IMR-90 (cell line): ENCODE data around the gene ZNF567. TPM values are rescaled to one million over a fixed set of nuclear protein-coding genes. Genes with fewer than 3 reads are reported as not detected.

Source experiments
- ATAC-seq: fragments of 200-7000 bp; cut with Tn5 transposase; 2 replicates; pipeline ENCODE4 v1.9.1; 2020; ENCODE audit warnings: low read depth, mild to moderate bottlenecking, moderate library complexity
- BruUV-seq: library from RNA; stranded (reverse); fragments of 400-500 nt; replicated peaks from 2 replicates; lab custom pipeline; 2021; lab: Mats Ljungman, UMichigan
- CTCF ChIA-PET: fragments of 300-600 bp; formaldehyde crosslinking; extraction: SDS; loops from one replicate; lab custom pipeline; 2021; ENCODE audit warnings: antibody characterized with exemption; lab: Yijun Ruan, JAX
- POLR2A ChIA-PET: fragments of 300-600 bp; sonication (Branson Sonifier 250); formaldehyde crosslinking; loops from one replicate; lab custom pipeline; 2022; ENCODE audit warnings: antibody characterized with exemption; ENCODE audit not compliant: unreplicated experiment; lab: Charles Lee
- DNase-seq: peaks from one replicate; pipeline ENCODE4 v3.0.0; 2013
- H2AFZ ChIP-seq: replicated peaks from 2 replicates; pipeline ENCODE3; 2013; ENCODE audit warnings: low read length, mild to moderate bottlenecking; ENCODE audit not compliant: poor library complexity
- H2AK5ac ChIP-seq: 2 replicates; pipeline ENCODE4 v1.6.1; 2013; ENCODE audit warnings: low read depth, low read length, inconsistent platforms
- H2AK9ac ChIP-seq: replicated peaks from 2 replicates; pipeline ENCODE3; 2013; ENCODE audit warnings: mild to moderate bottlenecking, low read depth, low read length, moderate library complexity; ENCODE audit not compliant: poor library complexity
- H2BK120ac ChIP-seq: 2 replicates; pipeline ENCODE4 v1.6.1; 2013; ENCODE audit warnings: low read depth, low read length, inconsistent platforms
- H2BK15ac ChIP-seq: 3 replicates; pipeline ENCODE4 v1.6.1; 2013; ENCODE audit warnings: low read depth, low read length, inconsistent platforms
- H2BK20ac ChIP-seq: 2 replicates; pipeline ENCODE4 v1.6.1; 2013; ENCODE audit warnings: low read depth, mild to moderate bottlenecking, inconsistent platforms, low read length, moderate library complexity
- H2BK5ac ChIP-seq: 2 replicates; pipeline ENCODE4 v1.6.1; 2013; ENCODE audit warnings: mild to moderate bottlenecking, low read depth, low read length, inconsistent platforms; ENCODE audit not compliant: poor library complexity, severe bottlenecking
- H3K14ac ChIP-seq: replicated peaks from 2 replicates; pipeline ENCODE4 v1.6.1; 2013; ENCODE audit warnings: low read depth, low read length, inconsistent platforms
- H3K18ac ChIP-seq: 2 replicates; pipeline ENCODE4 v1.6.1; 2013; ENCODE audit warnings: low read depth, low read length, control low read depth
- H3K23ac ChIP-seq: 2 replicates; pipeline ENCODE4 v1.6.1; 2013; ENCODE audit warnings: low read depth, low read length, inconsistent platforms
- H3K27ac ChIP-seq: 2 replicates; pipeline ENCODE4 v1.5.1; 2013; ENCODE audit warnings: mild to moderate bottlenecking, control low read depth, low read length; ENCODE audit not compliant: insufficient read depth
- H3K27me3 ChIP-seq: 2 replicates; pipeline ENCODE4 v1.6.1; 2013; ENCODE audit warnings: low read length; ENCODE audit not compliant: control insufficient read depth, insufficient read depth
- H3K36me3 ChIP-seq: 2 replicates; pipeline ENCODE4 v1.6.1; 2013; ENCODE audit warnings: low read length, mixed read lengths; ENCODE audit not compliant: control insufficient read depth, insufficient read depth
- H3K4ac ChIP-seq: 2 replicates; pipeline ENCODE4 v1.6.1; 2013; ENCODE audit warnings: low read depth, low read length, inconsistent platforms
- H3K4me1 ChIP-seq: 2 replicates; pipeline ENCODE4 v1.6.1; 2013; ENCODE audit warnings: low read length, mixed read lengths; ENCODE audit not compliant: control insufficient read depth, insufficient read depth
- H3K4me2 ChIP-seq: 2 replicates; pipeline ENCODE4 v1.6.1; 2013; ENCODE audit warnings: low read depth, mild to moderate bottlenecking, control low read depth, low read length, moderate library complexity
- H3K4me3 ChIP-seq: 2 replicates; pipeline ENCODE4 v1.5.1; 2013; ENCODE audit warnings: low read depth, mild to moderate bottlenecking, control low read depth, low read length, moderate library complexity; ENCODE audit not compliant: insufficient read depth
- H3K56ac ChIP-seq: 2 replicates; pipeline ENCODE4 v1.6.1; 2013; ENCODE audit warnings: low read length, inconsistent platforms; ENCODE audit not compliant: insufficient read depth; ENCODE audit errors: extremely low read depth
- H3K79me1 ChIP-seq, 2 experiments: 2 replicates each; pipeline ENCODE4 v1.6.1; 2013; ENCODE audit warnings: low read length in 2 of 2, inconsistent platforms in 1 of 2, low read depth in 1 of 2
- H3K9ac ChIP-seq: 2 replicates; pipeline ENCODE4 v1.6.1; 2013; ENCODE audit warnings: low read depth, low read length, control low read depth
- H3K9me1 ChIP-seq: 2 replicates; pipeline ENCODE4 v1.6.1; 2013; ENCODE audit warnings: low read length, inconsistent platforms; ENCODE audit not compliant: insufficient read depth
- H3K9me3 ChIP-seq: 2 replicates; pipeline ENCODE4 v1.6.1; 2013; ENCODE audit warnings: low read length; ENCODE audit not compliant: control insufficient read depth, insufficient read depth
- H4K20me1 ChIP-seq: 2 replicates; pipeline ENCODE4 v1.6.1; 2013; ENCODE audit warnings: low read length, inconsistent platforms; ENCODE audit not compliant: insufficient read depth
- H4K5ac ChIP-seq: 2 replicates; pipeline ENCODE4 v1.6.1; 2013; ENCODE audit warnings: mild to moderate bottlenecking, low read depth, low read length, control low read depth
- H4K8ac ChIP-seq, 2 experiments: 2 replicates each; pipeline ENCODE4 v1.6.1; 2013; ENCODE audit warnings: low read depth in 2 of 2, low read length in 2 of 2, control low read depth in 1 of 2, inconsistent platforms in 1 of 2
- H4K91ac ChIP-seq: 2 replicates; pipeline ENCODE4 v1.6.1; 2013; ENCODE audit warnings: low read depth, low read length, inconsistent platforms; ENCODE audit not compliant: insufficient read depth
- BHLHE40 ChIP-seq: fragments of 150-350 bp; IDR thresholded peaks from 2 replicates; pipeline ENCODE4 v1.6.1; 2016; ENCODE audit warnings: mild to moderate bottlenecking, low read depth, low read length
- CEBPB ChIP-seq: IDR thresholded peaks from 2 replicates; pipeline ENCODE4 v1.6.1; 2012; ENCODE audit warnings: low read depth, low read length, improper control_type of control experiment
- FOS ChIP-seq: fragments of 150-350 bp; IDR thresholded peaks from 2 replicates; pipeline ENCODE4 v1.6.1; 2016; ENCODE audit warnings: low read depth, low read length
- RCOR1 ChIP-seq: IDR thresholded peaks from 2 replicates; pipeline ENCODE4 v1.6.1; 2012; ENCODE audit warnings: mild to moderate bottlenecking, low read length, improper control_type of control experiment; ENCODE audit not compliant: insufficient replicate concordance
- SMC3 ChIP-seq: fragments of 150-350 bp; IDR thresholded peaks from 2 replicates; pipeline ENCODE4 v1.6.1; 2016; ENCODE audit warnings: low read depth, mild to moderate bottlenecking, antibody characterized with exemption, low read length, moderate library complexity
- WGBS, 2 experiments: methylation state at CpG; one replicate each; pipeline versions ENCODE4 v1.1.5 to v1.1.7; 2013; ENCODE audit warnings: missing lambda C conversion rate in 2 of 2; ENCODE audit not compliant: insufficient read length in 1 of 2; ENCODE audit errors: extremely low coverage in 2 of 2; 5-methylcytosine and 5-hydroxymethylcytosine counted together
- dilution Hi-C: fragments of 300-500 bp; cut with HindIII; formaldehyde crosslinking; loops from one replicate; pipeline ENCODE4 v1.14.3; 2018; ENCODE audit warnings: low sequenced_read_pairs; ENCODE audit not compliant: unreplicated experiment
- in situ Hi-C: fragments of 300-500 bp; cut with MboI; formaldehyde crosslinking; loops from 3 replicates; pipeline ENCODE4 v1.14.3; 2019; ENCODE audit warnings: low sequenced_read_pairs, inconsistent platforms, mixed read lengths
- intact Hi-C: fragments of 100-400 bp; cut with micrococcal nuclease; formaldehyde crosslinking; loops from 2 replicates; pipeline ENCODE4 v1.10.0; 2022
- polyA plus RNA-seq, 3 experiments: library from polyadenylated mRNA; depleted of rRNA; stranded (reverse); fragments of >200 nt; gene quantifications; 2 replicates each; pipeline ENCODE4 v1.2.3, GENCODE V29; 2012; ENCODE audit warnings: low replicate concordance in 1 of 3
- total RNA-seq: library from RNA; depleted of rRNA; stranded (reverse); fragments of >200 nt; gene quantifications from 2 replicates; pipeline ENCODE4 v1.2.3, GENCODE V29; 2012

The ZNF567 gene
- total and polyA plus RNA-seq, 2 of the 4 experiments (the other 2 are of a cell fraction), result 3.4 to 6.1 TPM

DNA sequence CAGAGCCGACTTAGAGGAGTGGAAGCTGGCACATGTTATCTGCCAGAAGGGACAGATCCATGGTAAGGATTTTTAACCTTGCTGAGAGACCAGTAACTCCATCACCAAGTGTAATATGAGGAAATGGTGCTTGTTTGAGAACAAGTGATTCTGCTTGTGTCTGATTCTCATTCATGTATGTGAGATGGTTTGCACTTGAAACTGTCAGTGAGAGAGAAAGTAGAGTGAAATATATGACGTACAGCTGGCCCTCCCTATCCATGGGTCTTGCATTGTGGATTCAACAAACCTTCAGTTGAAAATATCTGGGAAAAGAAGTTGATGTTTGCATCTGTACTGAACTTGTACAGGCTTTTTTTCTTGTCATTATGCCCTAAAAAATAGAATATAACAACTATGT lies 18.8 kb upstream of the ZNF567 start:
- ATAC-seq (no peak), DNase-seq (no peak)
- Histone ChIP-seq H3K27me3 (no peaks in the 10 kb centered on the region), H3K9ac (no peak overlapping the region), H3K9me1 (no peaks in the 10 kb centered on the region), H3K56ac (no peak overlapping the region), H4K91ac (no peak overlapping the region), H2AFZ (no peak overlapping the region), H3K27ac (no peak overlapping the region), H4K5ac (no peak overlapping the region), H3K4me2 (no peak overlapping the region), H3K36me3 (peaks cover 12% of the 10 kb centered on the region), H4K20me1 (no peaks in the 10 kb centered on the region), H3K79me1 (peaks cover 18 to 22% of the 10 kb centered on the region in 2 experiments), H2AK9ac (no peak overlapping the region), H3K18ac (no peak overlapping the region), H2BK5ac (no peak overlapping the region), H4K8ac (no peak overlapping the region), H2AK5ac (no peak overlapping the region), H3K9me3 (peaks cover 20% of the 10 kb centered on the region), H3K14ac (no peak overlapping the region), H2BK20ac (no peak overlapping the region), H2BK15ac (no peak overlapping the region), H3K23ac (no peak overlapping the region), H2BK120ac (no peak overlapping the region), H3K4me1 (peaks cover 2% of the 10 kb centered on the region; the same call in 1 of the 2 replicates), H3K4me3 (no peak overlapping the region), H3K4ac (no peak overlapping the region)
- ChIA-PET CTCF (no interaction called here), POLR2A (no interaction called here)
- intact Hi-C loops (loop anchor here (5.0 kb wide), 1 partner anchor 476 kb away; no protein-coding TSS in a partner anchor), dilution Hi-C loops (no loop called here), in situ Hi-C loops (no loop called here)
- TF ChIP-seq BHLHE40 (no peak), FOS (no peak), SMC3 (no peak), CEBPB (no peak), RCOR1 (no peak)
- BruUV-seq, result no TSS peak
- no CpG with 5 or more reads among the region's 2 CpGs for WGBS, 2 experiments
